ENCODE measurements around the gene GPC4.

Gene GPC4

DNA sequence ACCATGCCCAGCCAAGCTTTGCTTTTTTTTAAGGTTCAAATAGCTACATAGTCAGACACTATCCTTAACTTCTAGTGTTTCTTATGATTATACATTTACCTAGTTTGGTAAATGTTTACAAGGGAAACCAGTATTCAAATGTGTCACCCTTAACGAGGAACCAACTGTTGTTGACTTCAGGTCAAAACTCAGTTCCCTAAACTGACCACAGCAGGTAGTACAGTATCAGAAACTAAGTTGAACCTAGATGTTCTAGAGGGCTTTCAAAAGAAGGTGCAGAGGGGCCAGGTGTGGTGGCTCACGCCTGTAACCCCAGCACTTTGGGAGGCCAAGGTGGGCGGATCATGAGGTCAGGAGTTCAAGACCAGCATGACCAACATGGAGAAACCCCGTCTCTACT, 11.3 kb downstream of the GPC4 start:
- peaks cover 8% of the 10 kb centered on the region for H3K36me3 ChIP-seq (ENCODE audit: control insufficient read depth, insufficient read depth, low read length)

DNA sequence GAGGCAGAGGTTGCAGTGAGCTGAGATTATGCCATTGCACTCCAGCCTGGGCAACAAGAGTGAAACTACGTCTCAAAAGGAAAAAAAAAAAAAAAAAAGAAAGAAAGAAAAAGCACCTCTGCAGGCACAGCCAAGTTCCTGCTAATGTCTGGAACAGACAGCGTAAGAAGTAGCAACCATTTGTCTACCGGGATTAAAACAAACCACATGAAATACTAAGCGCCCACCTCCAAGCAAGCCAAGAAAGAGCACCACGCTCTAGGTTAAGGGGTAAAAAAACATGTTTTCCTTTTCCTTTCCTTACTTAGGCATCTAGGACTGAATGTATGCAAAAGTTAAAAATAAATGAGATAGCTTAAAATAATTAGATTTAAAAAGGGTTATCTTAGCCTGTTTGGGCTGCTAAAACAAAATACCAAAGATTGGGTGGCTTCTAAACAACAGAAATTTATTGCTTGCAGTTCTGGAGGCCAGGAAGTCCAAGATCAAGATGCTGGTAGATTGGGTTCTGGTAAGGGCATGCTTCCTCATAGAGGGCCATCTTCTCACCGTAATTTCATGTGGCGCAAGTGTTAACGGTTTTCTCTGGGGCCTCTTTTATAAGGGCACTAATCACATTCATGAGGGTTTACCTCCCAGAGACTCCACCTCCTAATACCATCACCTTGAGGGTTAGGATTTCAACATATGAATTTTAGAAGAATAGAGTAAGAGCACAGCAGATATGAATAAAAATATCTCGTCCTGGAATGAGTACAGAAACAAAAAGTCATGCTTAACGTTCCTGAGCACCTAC, 12.3 kb downstream of the GPC4 start:
- peaks cover 9% of the 10 kb centered on the region for H3K4me1 ChIP-seq (ENCODE audit: control insufficient read depth, insufficient read depth, low read length)
- H3K36me3 ChIP-seq (ENCODE audit: control insufficient read depth, insufficient read depth, low read length): peaks cover 8% of the 10 kb centered on the region
- H3K27me3 ChIP-seq (ENCODE audit: control insufficient read depth, insufficient read depth, low read length): no peaks in the 10 kb centered on the region
- H3K9ac ChIP-seq (ENCODE audit: low read depth, low read length): no peak overlapping the region
- H3K9me3 ChIP-seq (ENCODE audit: control insufficient read depth, insufficient read depth, low read length): no peaks in the 10 kb centered on the region
- H3K4me3 ChIP-seq (ENCODE audit: low read depth, low read length): no peak overlapping the region

More for the DNA sequence above, 11.3 kb downstream of the GPC4 start:
- no peak overlapping the region for H3K9ac ChIP-seq (ENCODE audit: low read depth, low read length)
- H3K27me3 ChIP-seq (ENCODE audit: control insufficient read depth, insufficient read depth, low read length): no peaks in the 10 kb centered on the region
- peaks cover 6% of the 10 kb centered on the region for H3K4me1 ChIP-seq (ENCODE audit: control insufficient read depth, insufficient read depth, low read length)
- H3K4me3 ChIP-seq (ENCODE audit: low read depth, low read length): no peak overlapping the region
- H3K9me3 ChIP-seq (ENCODE audit: control insufficient read depth, insufficient read depth, low read length): no peaks in the 10 kb centered on the region

DNA sequence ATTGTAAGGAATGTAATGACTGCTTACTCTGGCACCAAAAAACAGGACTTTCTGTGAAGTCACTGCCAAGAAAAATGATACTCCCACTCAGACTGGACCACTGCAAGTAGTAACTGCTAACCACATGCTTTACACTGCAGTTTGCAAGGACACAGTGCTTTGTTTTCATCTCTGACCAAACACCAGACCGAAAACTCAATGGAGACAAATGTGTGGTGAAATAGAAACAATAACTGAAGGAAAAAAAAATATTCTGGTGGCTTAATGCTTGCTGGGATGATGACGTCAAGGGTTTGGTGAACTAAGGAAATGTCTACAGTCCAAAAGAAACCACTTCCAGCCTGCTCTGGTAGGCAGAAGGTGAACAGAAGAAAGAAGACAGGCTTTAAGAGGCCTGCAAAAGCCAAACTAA, 13.2 kb downstream of the GPC4 start:
- peaks cover 9% of the 10 kb centered on the region for H3K4me1 ChIP-seq (ENCODE audit: control insufficient read depth, insufficient read depth, low read length)
- H3K4me3 ChIP-seq (ENCODE audit: low read depth, low read length): no peak overlapping the region
- H3K36me3 ChIP-seq (ENCODE audit: control insufficient read depth, insufficient read depth, low read length): peaks cover 6% of the 10 kb centered on the region
- no peak overlapping the region for H3K9ac ChIP-seq (ENCODE audit: low read depth, low read length)
- H3K9me3 ChIP-seq (ENCODE audit: control insufficient read depth, insufficient read depth, low read length): no peaks in the 10 kb centered on the region
- no peaks in the 10 kb centered on the region for H3K27me3 ChIP-seq (ENCODE audit: control insufficient read depth, insufficient read depth, low read length)

DNA sequence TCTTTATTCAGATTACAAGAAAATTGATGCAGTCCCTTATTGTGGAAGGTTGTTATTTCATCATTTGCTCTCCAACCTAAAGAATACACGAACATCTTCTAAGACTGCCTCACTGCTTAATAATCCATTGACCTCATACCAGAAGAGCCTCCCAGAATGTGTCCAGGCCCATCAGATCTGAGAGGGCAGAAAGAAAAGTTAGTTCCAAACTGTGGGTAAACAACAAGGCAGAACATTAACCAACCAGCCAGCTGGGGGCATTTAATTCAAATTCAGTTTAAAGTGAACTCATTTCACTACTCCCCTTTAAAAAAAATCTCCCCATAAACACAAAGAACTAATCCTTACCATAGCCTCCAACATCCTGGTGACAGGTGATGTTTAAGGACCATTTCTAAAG, 13.8 kb downstream of the GPC4 start:
- Histone ChIP-seq H3K9me3 (ENCODE audit: control insufficient read depth, insufficient read depth, low read length) (no peaks in the 10 kb centered on the region), H3K9ac (ENCODE audit: low read depth, low read length) (no peak overlapping the region), H3K4me3 (ENCODE audit: low read depth, low read length) (no peak overlapping the region), H3K36me3 (ENCODE audit: control insufficient read depth, insufficient read depth, low read length) (peaks cover 6% of the 10 kb centered on the region), H3K27me3 (ENCODE audit: control insufficient read depth, insufficient read depth, low read length) (no peaks in the 10 kb centered on the region), H3K4me1 (ENCODE audit: control insufficient read depth, insufficient read depth, low read length) (peaks cover 9% of the 10 kb centered on the region)

DNA sequence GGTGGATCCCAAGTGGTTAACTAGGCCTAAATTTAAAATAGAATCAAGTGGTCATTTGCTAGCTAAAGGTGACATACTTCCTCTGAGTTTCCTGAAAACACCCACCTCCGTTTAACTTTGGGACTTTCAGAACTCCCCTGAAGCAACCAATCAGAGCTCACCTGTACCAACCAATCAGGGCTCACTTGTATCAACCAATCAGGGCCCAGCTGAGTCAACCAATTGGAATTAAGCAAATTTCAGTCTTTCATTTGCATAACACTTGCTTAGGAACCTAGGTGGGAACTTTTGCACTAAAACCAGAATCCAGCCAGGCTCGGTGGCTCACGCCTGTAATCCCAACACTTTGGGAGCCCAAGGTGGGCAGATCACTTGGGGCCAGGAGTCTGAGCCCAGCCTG, 15.9 kb downstream of the GPC4 start:
- Histone ChIP-seq H3K36me3 (ENCODE audit: control insufficient read depth, insufficient read depth, low read length) (peaks cover 6% of the 10 kb centered on the region), H3K9ac (ENCODE audit: low read depth, low read length) (no peak overlapping the region), H3K9me3 (ENCODE audit: control insufficient read depth, insufficient read depth, low read length) (no peaks in the 10 kb centered on the region), H3K27me3 (ENCODE audit: control insufficient read depth, insufficient read depth, low read length) (no peaks in the 10 kb centered on the region), H3K4me3 (ENCODE audit: low read depth, low read length) (no peak overlapping the region), H3K4me1 (ENCODE audit: control insufficient read depth, insufficient read depth, low read length) (peaks cover 9% of the 10 kb centered on the region)

DNA sequence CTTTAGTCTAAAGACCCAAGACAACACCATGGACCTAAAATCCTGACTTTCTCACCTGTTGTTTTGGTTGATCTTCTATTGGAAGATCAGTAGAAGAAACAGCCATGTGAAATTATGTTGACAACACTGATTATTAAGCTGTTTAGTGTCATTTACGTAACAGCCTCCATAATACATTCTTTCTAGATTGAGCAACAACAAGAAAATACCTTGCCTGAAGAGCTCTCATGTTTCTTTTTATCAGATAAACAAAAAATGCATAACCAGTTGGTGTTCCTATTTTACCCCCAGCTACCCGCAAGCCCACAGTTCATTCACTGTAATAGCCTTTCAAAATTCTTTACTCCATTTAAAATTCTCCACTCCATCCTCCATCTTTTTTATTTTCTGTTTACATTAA, 20.5 kb downstream of the GPC4 start:
- Histone ChIP-seq H3K4me1 (ENCODE audit: control insufficient read depth, insufficient read depth, low read length) (peaks cover 37% of the 10 kb centered on the region), H3K27me3 (ENCODE audit: control insufficient read depth, insufficient read depth, low read length) (no peaks in the 10 kb centered on the region), H3K9me3 (ENCODE audit: control insufficient read depth, insufficient read depth, low read length) (no peaks in the 10 kb centered on the region), H3K9ac (ENCODE audit: low read depth, low read length) (no peak overlapping the region), H3K36me3 (ENCODE audit: control insufficient read depth, insufficient read depth, low read length) (peaks cover 4% of the 10 kb centered on the region), H3K4me3 (ENCODE audit: low read depth, low read length) (no peak overlapping the region)

DNA sequence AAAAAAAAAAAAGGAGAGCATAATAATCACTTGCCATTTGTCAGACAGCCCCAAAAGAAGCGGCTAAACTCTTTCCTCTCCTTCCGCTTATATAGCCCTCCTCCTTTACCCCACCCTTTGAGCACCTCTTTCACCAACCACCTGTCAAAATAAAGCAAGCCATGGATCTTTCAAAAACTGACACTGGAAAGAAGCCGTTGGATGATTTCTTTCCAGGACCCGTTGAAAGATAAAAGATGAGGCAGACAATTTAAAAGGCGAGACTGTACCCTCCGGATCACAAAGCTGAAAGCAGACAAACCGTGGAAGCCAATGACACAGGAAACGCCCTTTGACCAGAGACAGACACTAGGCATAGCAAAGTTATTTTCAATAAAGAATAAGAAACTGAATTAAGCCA, 22.6 kb downstream of the GPC4 start:
- no peak overlapping the region for H3K9ac ChIP-seq (ENCODE audit: low read depth, low read length)
- H3K36me3 ChIP-seq (ENCODE audit: control insufficient read depth, insufficient read depth, low read length): peaks cover 4% of the 10 kb centered on the region
- peaks cover 37% of the 10 kb centered on the region for H3K4me1 ChIP-seq (ENCODE audit: control insufficient read depth, insufficient read depth, low read length)
- H3K4me3 ChIP-seq (ENCODE audit: low read depth, low read length): no peak overlapping the region
- no peaks in the 10 kb centered on the region for H3K9me3 ChIP-seq (ENCODE audit: control insufficient read depth, insufficient read depth, low read length)
- no peaks in the 10 kb centered on the region for H3K27me3 ChIP-seq (ENCODE audit: control insufficient read depth, insufficient read depth, low read length)

DNA sequence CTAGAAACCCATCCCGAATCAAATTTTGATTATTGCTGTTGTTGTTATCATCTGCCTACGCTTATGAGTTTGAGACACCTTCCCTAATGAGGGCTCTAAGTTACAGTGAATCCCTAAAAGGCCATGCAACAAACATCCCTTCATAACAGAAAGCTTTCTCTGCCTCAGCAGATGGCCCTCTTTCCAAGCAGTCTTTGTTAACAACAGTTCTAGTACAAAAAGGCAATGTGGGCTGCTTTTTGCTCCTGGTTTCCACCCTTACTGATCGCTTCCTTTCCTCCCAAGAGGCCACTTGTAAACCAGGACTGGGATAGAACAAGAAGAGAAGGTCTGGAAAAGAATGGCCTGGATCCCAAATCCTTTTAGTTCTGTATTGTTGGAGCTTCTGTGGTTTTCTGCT, 24.2 kb downstream of the GPC4 start:
- no peak overlapping the region for H3K9ac ChIP-seq (ENCODE audit: low read depth, low read length)
- H3K4me3 ChIP-seq (ENCODE audit: low read depth, low read length): no peak overlapping the region
- no peaks in the 10 kb centered on the region for H3K9me3 ChIP-seq (ENCODE audit: control insufficient read depth, insufficient read depth, low read length)
- peaks cover 4% of the 10 kb centered on the region for H3K36me3 ChIP-seq (ENCODE audit: control insufficient read depth, insufficient read depth, low read length)
- no peaks in the 10 kb centered on the region for H3K27me3 ChIP-seq (ENCODE audit: control insufficient read depth, insufficient read depth, low read length)
- peaks cover 44% of the 10 kb centered on the region for H3K4me1 ChIP-seq (ENCODE audit: control insufficient read depth, insufficient read depth, low read length)

DNA sequence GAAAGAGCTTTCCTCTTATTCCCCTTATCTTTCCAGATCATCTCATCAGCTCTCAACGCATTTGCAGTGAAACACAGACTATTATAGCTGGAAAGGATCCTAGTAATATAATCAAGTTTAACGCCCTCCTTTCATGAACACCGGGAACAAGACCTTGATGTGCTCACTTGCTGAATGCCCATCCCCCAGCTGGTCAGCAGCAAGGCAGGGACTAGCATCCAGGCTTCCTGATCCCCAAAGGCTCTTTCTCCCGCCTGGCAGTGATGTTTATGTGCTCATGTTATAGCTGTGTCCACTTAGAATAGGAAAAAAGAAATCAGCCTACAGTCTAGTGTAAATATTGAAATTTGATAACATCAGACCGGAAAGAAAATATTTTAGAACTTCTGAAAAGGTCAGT, 24.6 kb downstream of the GPC4 start:
- Histone ChIP-seq H3K4me1 (ENCODE audit: control insufficient read depth, insufficient read depth, low read length) (peaks cover 45% of the 10 kb centered on the region), H3K9ac (ENCODE audit: low read depth, low read length) (no peak overlapping the region), H3K4me3 (ENCODE audit: low read depth, low read length) (no peak overlapping the region), H3K9me3 (ENCODE audit: control insufficient read depth, insufficient read depth, low read length) (no peaks in the 10 kb centered on the region), H3K36me3 (ENCODE audit: control insufficient read depth, insufficient read depth, low read length) (peaks cover 4% of the 10 kb centered on the region), H3K27me3 (ENCODE audit: control insufficient read depth, insufficient read depth, low read length) (no peaks in the 10 kb centered on the region)

DNA sequence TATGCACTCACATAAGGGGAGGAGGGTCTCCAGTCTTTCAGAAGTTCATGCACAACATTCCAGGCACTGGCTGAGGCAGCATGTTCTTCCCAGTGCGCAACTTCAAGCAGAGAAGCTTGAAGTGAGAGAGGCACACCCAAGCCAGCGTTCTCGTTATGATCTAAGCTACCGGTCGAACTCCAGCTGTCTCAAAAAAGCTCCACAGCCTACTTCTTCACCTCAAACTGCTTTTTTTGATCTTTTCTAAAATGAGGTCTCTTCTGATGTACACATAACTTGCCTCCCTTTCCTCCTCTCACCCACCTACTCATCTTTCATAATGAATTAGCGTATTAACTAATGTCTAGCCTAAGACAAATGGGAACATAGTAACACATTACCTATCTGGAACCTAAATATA, 25.3 kb downstream of the GPC4 start:
- Histone ChIP-seq H3K27me3 (ENCODE audit: control insufficient read depth, insufficient read depth, low read length) (no peaks in the 10 kb centered on the region), H3K36me3 (ENCODE audit: control insufficient read depth, insufficient read depth, low read length) (peaks cover 4% of the 10 kb centered on the region)

DNA sequence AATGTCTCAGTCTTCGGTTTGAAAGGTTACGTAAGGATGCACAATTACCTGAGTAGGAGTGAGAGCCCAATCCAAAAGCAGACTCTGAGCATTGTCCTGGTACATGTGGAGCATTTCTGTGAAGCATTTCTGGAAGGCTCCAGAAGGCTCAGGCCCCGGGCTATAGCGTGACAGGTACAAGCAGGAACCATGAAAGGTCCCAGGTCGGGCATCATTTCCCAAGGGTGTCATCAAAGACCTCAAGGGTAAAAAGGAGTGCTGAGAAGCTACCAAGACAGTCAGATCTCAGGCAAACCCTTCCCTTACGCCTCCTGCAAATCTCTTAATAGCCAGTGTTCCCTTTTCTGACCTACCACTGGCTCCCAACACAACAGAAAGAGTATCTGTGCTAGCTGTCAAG, 30.8 kb downstream of the GPC4 start:
- Histone ChIP-seq H3K36me3 (ENCODE audit: control insufficient read depth, insufficient read depth, low read length) (no peaks in the 10 kb centered on the region), H3K4me1 (ENCODE audit: control insufficient read depth, insufficient read depth, low read length) (peaks cover 29% of the 10 kb centered on the region)

More for the DNA sequence above, 25.3 kb downstream of the GPC4 start:
- peaks cover 51% of the 10 kb centered on the region for H3K4me1 ChIP-seq (ENCODE audit: control insufficient read depth, insufficient read depth, low read length)
- H3K9ac ChIP-seq (ENCODE audit: low read depth, low read length): no peak overlapping the region
- no peaks in the 10 kb centered on the region for H3K9me3 ChIP-seq (ENCODE audit: control insufficient read depth, insufficient read depth, low read length)
- H3K4me3 ChIP-seq (ENCODE audit: low read depth, low read length): no peak overlapping the region

DNA sequence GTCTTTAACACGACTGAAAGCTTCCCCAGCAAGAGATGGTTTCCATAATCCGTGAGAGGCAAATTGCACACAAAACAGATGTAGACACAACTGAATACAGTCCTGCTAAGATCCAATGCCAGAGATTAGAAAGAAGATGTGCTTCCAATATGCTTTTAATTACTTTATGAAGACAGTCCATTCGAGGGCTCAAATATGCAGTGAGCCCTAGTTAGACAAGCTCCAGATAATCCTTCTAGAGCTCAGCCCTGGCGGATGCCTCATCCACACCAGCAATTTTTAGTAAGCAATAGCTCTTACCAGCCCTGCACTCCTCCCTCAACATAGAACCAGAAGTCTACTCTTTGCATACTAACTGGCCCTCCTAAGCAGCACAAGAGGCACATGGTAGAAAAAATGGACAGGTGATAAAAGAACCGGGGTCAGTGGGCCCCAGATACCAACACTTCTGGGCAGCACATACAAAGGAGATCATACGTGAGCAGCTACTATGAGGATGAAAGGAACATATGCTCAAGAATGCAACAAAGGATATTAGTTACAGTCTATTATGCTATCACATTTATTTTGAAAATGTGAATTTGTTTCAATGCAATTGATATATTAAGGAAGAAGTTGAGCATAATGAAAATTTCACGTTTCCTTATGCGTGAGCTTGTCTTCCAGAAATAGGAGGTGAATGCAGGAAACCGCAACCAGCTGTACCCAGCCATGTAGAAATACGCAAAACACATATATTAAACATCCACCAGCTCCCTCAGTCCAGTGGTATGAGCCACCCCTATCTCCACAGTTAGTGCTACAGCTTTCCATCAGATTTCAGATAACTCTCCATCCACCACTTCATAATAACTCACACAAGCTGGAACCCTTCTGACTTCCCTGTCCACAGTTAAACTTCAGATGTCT, 34.3 kb downstream of the GPC4 start:
- Histone ChIP-seq H3K27me3 (ENCODE audit: control insufficient read depth, insufficient read depth, low read length) (no peaks in the 10 kb centered on the region), H3K4me3 (ENCODE audit: low read depth, low read length) (no peak overlapping the region), H3K4me1 (ENCODE audit: control insufficient read depth, insufficient read depth, low read length) (peaks cover 19% of the 10 kb centered on the region), H3K9me3 (ENCODE audit: control insufficient read depth, insufficient read depth, low read length) (no peaks in the 10 kb centered on the region), H3K36me3 (ENCODE audit: control insufficient read depth, insufficient read depth, low read length) (no peaks in the 10 kb centered on the region), H3K9ac (ENCODE audit: low read depth, low read length) (no peak overlapping the region)

More for the DNA sequence above, 30.8 kb downstream of the GPC4 start:
- H3K27me3 ChIP-seq (ENCODE audit: control insufficient read depth, insufficient read depth, low read length): no peaks in the 10 kb centered on the region
- no peaks in the 10 kb centered on the region for H3K9me3 ChIP-seq (ENCODE audit: control insufficient read depth, insufficient read depth, low read length)
- no peak overlapping the region for H3K4me3 ChIP-seq (ENCODE audit: low read depth, low read length)
- H3K9ac ChIP-seq (ENCODE audit: low read depth, low read length): no peak overlapping the region

Measured in iPS-15b (cell line).